AG08396 (cell line): Measurements from ENCODE around the gene USP32.
"Not testable (repeated sequence)": the region's sequence is repeated elsewhere in the genome, so short reads cannot be mapped to it uniquely, and the experiment has no call there.

Experiments
- DNase-seq: peaks from one replicate; pipeline ENCODE4 v3.0.0; 2012; ENCODE audit warnings: low spot score, mixed read lengths

Gene USP32

GRCh38 chr17:60330731-60331130 is 61.2 kb downstream of the USP32 start:
- no peak for DNase-seq

- DNase-seq, result no peak
Observed at GRCh38 chr17:60328679-60329078, 63.3 kb downstream of the USP32 start.

GRCh38 chr17:60327901-60328273 is 64.0 kb downstream of the USP32 start:
- no peak for DNase-seq

- DNase-seq, result no peak
Observed at GRCh38 chr17:60327134-60327900, 64.6 kb downstream of the USP32 start.

DNA sequence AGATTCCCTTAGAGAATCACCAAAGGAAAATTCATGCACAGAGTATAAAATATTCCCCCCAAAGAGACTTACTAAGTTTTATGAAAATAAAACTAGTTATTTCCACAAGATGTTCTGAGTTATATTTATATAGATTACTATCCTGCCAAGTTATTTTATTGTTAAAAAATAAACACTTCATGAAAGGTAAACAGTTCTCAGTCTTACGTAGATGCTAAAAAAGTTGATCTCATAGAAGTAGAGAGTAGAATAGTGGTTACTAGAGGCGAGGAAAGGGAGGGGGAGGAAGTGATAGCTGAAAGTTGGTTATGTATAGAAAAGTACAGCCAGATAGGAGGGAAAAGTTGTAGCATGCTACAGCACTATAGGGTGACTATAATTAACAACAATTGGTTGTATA is 65.2 kb downstream of the USP32 start:
- DNase-seq, result no peak

GRCh38 chr17:60325730-60326524 is 66.0 kb downstream of the USP32 start:
- DNase-seq, result no peak

DNA sequence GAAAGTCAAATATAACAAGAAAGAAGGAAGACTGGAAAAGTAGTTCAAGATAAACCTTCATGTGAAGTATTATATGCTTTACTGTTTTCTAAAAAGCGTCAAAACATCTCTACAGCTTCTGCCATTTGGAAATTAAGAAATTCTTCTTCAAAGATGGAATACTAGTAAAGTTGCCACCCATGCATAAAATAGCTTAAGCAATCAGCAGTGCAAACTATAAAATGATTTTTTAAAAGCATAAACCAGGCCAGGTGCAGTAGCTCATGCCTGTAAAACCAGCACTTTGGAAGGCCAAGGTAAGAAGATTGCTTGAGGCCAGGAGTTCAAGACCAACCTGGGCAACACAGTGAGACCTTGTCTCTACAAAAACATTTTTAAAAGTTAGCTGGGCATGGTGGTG is 68.2 kb downstream of the USP32 start:
- no peak for DNase-seq

- no peak for DNase-seq
Observed at GRCh38 chr17:60322056-60322387, 69.9 kb downstream of the USP32 start.

DNA sequence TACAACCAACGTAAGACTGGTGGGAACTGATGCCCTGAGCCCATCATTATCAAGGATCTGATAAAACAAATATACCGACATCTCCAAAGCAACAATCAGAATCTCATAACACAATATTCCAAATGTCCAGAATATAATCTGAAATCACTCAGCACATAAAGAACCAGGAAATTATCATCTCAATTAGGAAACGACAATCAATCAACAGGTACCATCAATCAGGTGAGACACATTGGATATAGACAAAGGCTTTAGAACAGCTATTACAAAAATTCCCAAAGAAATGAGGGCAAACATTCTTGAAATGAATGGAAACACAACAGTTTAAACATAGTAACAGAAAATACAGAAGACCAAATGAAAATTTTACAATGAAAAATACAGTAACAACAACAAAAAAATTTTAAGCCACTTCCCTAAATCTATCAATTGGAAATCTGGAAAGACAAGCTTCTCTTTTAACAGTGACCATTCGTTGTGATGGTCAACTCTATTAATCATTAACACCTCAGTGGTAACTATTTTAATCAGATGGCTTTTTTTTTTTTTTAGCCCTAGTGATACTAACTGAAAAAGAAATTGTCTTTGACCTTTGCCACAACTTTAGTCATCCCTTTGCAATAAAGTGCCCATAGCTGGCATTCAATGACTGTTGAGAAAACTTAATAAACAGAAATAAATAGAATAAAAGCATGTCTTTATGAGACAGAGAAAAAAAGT is 70.4 kb downstream of the USP32 start:
- no peak for DNase-seq

DNA sequence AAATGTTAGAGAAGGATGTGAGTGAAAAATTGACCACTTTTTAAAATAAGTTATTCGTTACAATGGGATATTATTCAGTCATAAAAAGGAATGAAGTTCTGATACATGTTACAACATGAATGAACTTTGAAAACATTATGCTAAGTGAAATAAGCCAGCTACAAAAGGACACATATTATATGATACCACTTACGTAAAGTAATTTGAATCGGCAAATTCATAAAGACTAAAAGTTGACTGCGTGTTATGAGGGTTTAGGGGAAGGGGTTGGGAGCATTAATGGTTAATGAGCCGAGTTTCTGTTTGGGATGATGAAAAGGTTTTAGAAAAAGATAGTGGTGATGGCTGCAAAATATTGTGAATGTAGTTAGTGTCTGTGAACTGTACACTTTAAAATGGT is 73.1 kb downstream of the USP32 start:
- DNase-seq, result no peak

- DNase-seq, result no peak
Observed at GRCh38 chr17:60318326-60318725, 73.6 kb downstream of the USP32 start.

DNA sequence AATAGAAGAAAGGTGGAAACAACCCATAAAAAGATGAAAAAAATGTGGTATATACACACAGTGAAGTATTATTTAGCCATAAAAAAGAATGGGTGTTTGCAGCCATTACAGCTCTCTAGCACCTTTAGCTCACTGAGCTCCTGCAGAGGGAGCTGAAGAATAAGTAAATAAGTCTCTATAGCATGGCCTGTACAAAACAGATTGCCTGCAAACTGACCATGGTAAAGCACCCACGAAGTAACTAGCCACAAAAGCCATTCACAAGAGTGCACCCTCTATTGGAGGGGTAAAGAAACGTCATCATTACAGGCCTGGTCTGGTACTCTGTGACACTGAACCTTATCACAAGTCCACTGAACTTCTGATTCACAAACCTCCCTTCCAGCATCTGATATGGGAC is 76.3 kb downstream of the USP32 start:
- DNase-seq, result no peak

GRCh38 chr17:60314900-60315299 is 77.0 kb downstream of the USP32 start:
- DNase-seq, result not testable (repeated sequence)

- DNase-seq, result no peak
Observed at GRCh38 chr17:60314423-60314822, 77.5 kb downstream of the USP32 start.

- no peak for DNase-seq
Observed at GRCh38 chr17:60311936-60312335, 80.0 kb downstream of the USP32 start.

DNA sequence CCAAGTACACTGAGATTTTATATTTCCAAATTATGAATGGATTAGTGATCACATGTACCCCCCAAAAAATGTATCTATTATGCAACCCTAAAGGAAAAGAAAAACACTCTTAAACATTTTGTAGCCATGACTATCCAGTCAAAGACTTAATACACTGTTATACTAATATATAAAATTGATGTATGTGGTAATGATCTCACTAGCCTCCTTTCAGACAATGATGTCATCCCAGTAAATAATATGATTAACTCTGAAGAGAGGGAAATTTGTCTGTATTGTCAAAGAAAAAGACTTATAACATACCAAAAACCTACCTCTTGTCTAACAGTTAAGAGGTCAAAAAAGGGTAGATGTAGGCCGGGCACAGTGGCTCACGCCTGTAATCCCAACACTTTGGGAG is 80.7 kb downstream of the USP32 start:
- no peak for DNase-seq

GRCh38 chr17:60305141-60305540 is 86.8 kb downstream of the USP32 start:
- no peak for DNase-seq

GRCh38 chr17:60304502-60304901 is 87.4 kb downstream of the USP32 start:
- DNase-seq, result no peak

DNA sequence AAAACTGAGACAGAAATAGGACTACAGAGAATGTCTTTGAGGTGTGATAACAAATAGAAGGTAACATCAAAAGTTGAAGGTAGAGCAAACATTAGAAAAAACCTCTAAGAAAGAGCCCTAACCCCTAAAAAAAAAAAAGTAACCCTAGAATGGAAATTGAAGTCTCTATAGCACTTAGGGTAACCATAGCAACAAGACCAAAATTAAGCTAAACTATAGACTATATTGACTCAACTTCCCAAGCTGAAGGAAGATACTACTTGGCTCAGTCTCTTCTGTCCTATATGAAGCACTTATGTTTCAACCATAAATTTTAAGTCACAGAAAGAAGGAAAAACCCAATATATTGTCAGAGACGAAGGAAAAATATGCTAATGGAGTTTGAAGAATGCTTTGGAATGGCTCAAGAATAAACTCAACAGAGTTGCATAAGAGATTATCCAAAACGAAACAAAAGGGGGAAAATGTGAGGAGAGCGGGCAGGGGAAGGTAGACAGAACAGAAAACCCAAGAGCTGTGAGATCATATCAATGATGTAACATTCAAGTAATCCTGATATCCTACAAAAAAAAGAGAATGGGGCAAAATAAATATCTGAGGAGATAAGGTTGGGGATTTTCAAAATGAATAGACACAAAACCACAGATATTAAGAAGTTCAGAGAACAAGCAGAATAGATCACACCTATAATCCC is 88.4 kb downstream of the USP32 start:
- DNase-seq, result no peak

- DNase-seq, result no peak
Observed at GRCh38 chr17:60301649-60302048, 90.3 kb downstream of the USP32 start.

DNA sequence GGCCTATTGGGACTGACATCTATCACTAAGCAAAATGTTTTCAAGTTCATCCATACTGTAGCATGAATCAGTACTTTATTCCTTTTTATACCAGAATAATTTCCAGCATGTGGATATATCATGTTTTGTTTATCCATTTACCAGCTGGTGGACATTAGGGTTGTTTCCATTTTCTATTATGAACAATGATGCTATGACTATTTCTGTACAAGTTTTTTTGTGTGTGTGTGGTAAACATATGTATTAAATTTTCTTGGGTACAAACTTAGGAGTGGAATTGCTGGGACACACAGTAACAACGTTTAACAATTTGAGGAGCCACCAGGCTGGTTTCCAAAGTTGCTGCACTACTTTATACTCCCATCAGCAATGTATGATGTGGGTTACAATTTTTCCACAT is 91.0 kb downstream of the USP32 start:
- DNase-seq, result no peak

DNA sequence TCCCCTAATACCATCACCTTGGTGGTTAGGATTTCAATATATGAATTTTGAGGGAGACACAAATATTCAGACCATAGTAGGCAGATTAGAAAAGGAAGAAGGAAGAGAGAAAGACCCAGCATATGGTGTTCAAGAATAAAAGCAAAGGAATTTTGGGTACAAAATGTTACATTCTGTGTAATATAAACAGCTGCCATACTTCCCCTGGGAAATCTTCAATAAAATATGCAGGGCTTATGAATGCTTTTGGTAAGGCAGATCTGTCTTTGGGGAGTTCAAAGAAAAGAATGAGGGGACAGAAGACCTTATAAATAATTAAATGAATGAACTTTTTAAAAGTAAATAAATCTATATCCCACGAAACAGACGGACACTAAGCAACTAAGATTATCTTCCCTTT is 91.9 kb downstream of the USP32 start:
- no peak for DNase-seq
